Activated CD8-positive, alpha-beta memory T cell treated with anti-CD3 and anti-CD28 coated beads, Interleukin-2, amount 50 U/mL, for 48 hours (primary cell): ENCODE data around the gene PRPF40A.

ENCODE experiments used
- DNase-seq: peaks from one replicate; pipeline ENCODE4 v3.0.0-alpha.2; 2020

Gene PRPF40A

DNA sequence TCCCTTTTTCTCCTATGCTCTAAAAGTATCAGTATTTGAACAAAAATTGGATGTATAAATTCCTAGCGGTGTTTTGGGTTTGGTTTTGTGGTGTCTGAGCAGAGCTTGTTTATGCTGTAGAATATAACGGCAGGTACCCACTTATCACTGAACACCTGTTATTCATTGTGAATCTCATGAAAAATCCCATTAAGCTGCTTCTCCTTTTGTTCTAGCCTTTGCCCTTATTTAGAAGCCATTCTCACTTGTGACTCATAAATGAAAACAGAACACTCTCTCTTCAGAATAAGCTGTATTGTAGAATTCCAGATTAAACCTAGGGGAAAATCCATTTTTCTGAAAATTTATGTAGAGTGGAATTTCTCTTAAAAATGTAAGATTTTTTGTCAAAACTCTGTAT is 104.0 kb downstream of the PRPF40A start:
- no peak for DNase-seq

DNA sequence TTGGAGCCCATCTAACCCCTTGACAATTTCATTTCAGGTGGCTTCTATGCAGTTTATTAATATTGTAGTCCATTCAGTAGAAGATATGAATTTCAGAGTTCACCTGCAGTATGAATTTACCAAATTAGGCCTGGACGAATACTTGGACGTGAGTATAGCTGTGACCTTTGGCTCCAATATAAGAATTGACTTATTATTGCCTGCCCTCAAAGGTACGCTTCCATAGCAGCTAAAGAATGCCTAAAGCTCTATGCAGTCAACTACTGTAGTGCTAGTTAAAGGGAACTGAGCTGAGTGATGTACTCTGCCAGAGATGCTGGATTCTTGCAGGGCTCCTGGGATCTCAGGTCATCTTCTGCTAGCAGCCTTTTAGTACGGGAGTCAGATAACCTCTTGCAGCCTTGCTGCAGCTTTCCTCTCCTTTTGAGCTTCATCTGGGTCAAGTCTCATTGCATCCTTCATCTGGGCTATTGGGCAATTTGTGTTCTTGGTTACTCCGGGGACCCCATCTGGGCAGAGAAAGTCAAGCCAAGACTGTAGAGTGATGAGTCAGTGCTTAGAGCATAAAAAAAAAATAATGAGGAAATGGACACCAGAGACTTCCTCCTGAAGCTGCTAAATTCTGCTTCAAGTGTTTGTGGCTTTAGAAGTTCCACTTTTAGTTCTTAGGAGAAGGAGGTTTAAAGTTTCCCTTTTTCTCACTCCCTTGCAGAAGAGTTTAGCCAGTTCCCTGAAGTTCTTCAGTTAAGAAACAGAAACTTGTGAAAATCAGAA is 105.6 kb downstream of the PRPF40A start:
- DNase-seq = no peak

DNA sequence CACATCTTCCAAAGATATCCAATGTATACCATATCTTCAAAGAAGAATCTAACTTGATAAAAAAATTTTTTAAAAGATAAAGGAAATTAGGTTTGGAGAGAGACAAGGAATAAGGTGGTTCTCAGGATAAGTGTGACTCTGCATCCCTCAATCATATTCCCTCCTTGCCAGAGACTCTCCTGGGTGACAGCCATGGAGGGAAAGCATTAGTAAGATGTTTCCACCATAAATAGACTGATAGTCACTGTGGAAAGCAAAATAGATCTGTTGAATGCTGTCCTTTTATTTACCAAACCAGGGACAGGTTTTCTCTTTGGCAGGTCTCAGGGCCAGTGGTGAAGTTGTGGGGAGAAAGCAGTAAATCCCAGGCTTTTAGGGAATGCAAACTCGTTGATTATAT is 107.6 kb downstream of the PRPF40A start:
- no peak for DNase-seq

DNA sequence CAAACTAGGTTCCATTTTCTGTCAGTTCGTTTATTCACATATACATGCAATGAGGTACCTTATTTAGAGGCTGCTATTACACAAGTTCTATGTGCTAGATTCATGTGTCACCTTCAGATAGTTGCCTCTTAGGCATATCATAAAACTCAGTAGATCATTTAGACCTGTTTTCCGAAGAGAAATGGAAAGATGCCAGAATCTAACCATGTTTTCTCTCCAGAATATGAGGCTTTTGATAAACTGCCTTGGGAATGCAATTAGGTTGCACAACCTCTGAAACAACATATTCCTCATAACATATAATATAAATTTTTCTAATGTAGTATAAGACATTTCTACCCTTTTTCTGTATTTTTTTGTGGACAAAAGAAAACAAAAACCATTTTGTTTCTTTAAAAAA is 108.1 kb downstream of the PRPF40A start:
- no peak for DNase-seq

DNA sequence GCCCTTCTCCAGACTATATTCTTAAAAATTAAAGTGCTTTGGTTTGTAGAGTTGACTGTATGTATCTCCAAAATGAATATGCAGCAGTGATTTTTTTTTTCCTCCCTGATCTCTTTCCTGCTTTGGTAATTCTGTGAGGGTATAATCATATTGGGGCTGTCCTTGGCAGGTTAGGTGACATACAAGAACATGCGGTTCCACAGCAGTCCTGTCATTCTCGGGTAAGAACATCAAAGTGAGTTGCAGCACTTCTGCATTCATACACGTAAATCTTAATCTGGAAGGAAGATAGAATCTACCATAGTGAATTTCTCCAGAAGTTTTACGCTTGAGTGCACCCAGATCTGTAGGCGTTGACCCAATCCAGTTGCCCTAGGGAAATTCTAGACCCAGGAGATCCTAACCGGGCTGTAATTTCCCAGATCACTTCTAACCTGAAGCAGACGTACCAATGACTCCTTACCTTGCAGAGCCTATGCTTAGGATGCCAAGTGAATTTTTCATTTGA is 109.4 kb downstream of the PRPF40A start:
- no peak for DNase-seq

DNA sequence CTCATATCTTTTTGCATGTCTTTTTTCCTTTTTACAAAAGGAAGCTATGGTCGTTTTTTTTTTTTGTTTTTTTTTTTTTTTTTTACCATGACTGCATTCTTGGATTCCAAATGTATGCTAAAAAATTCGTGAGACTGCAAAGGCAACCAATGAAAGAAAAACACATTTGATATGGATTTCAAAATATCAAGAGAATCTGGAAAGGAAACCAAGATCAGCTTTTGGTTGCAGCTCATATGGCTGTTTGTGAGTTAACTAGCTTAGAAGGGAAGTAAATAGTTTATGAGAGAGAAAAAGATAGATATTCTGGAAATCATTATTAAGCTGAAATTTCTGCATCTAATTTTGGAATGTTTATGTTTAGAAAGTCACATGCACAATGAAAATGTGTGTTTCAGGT is 110.3 kb downstream of the PRPF40A start:
- no peak for DNase-seq

DNA sequence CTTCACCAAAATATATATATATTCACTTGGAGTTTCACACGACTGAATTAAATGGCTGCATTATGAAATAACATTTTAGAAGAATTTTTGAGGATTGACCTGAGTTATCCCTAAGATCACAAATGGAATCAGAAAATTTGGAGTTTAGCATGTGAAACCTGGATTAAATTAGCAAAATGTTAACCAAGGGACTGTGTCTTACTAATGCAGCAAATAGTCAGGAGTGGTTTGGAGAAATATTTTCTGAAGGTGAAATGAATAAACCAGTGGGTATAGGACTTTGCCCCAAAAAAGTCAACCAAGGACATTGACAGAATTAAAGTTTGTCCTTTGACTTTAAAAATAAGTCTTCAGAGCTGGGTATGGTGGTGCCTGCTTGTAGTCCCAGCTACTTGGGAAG is 111.2 kb downstream of the PRPF40A start:
- DNase-seq = no peak

DNA sequence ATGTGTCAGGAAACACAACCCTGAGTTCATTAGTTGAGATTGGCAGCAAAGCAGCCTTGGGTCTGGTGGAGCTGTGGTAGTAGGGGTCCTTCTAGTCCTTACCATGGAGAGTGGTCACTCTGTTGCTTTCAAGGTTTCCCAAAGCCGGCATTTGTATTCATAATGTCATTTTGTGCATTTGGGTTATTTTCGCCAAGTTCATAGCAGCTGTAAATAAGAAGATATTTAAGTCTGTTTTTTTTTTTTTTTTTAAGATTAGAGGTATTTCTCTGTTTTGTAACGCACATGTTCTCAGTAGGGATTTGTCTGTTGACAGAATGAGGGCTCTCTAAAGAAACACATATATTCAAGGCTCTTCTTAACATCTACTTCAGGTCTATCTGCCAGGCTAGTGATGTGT is 114.1 kb downstream of the PRPF40A start:
- DNase-seq = no peak

DNA sequence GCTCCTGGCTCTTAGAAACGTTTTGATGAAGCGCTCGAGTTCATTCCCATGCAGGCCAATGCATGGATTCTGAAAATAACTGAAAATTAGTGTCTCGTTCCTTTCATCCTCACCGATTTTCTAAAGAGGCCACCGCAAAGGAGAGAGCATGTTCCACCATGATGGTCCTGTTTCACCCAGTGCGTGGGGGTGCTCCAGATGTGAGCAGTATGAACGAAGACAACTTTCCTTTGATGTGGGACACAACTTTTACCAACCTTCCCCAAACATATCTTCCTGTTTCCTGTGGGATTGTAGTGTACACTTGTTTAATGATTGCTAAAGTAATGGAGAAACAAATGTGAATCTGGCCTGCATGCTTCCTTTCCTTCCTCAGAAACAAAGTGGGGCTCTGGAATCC is 114.5 kb downstream of the PRPF40A start:
- no peak for DNase-seq
